Gastroesophageal sphincter (tissue), 3 donors: ENCODE data around the gene PCNX4.

ENCODE experiments used
- CTCF ChIP-seq, 4 experiments: fragments of 200-600 bp in 2 of 4; fragments of 450-650 bp in 2 of 4; sonication (generic) in 1 of 4; IDR thresholded peaks; one replicate each; pipeline ENCODE4 v1.5.1; 2017 to 2019; ENCODE audit warnings: antibody characterized with exemption in 4 of 4, mild to moderate bottlenecking in 2 of 4, moderate library complexity in 2 of 4
- EP300 ChIP-seq: sonication (generic); formaldehyde crosslinking; IDR thresholded peaks from one replicate; pipeline ENCODE4 v1.6.1; 2017; ENCODE audit warnings: antibody characterized with exemption, mild to moderate bottlenecking
- POLR2A ChIP-seq, 2 donors: fragments of 450-650 bp; IDR thresholded peaks; one replicate each; pipeline ENCODE4 v1.6.1; 2017; ENCODE audit warnings: antibody characterized with exemption in 2 of 2, mild to moderate bottlenecking in 2 of 2, moderate library complexity in 1 of 2
- POLR2AphosphoS5 ChIP-seq: sonication (generic); formaldehyde crosslinking; IDR thresholded peaks from one replicate; pipeline ENCODE4 v1.6.1; 2017; ENCODE audit warnings: antibody characterized with exemption

DNA sequence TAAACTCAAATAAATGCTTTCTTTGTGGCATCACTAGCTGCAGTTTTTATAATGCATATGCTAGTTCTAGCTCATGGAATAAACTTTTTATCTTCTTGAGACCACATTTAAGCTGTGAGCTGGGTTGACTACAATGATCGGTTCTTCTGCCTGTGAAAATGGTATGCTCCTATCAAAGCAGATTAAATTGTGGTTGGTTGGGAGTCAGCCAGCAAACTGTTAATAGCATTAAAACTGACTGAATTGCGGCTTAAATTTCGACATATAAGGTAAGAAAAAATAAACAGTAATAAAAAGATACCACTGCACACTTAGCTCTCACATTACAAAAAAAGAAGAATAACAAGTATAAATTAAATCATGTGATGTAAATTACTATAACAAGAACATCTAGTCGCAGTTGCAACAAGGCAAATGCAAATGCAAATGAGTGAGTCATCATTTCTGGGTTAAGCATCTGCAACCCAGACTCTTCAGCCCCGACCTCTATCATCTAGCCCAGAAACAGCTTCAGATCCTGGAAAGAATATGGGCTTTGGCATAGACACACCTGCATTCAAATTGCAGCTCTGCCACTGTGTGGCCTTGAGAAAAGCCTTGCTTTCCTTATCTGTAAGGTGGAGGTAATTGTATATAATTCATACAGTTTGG is 93.3 kb downstream of the PCNX4 start:
- no peak for TF ChIP-seq CTCF (IDR thresholded peaks at IDR 0.05)
- no peak for TF ChIP-seq POLR2AphosphoS5
- no peak for TF ChIP-seq POLR2A (IDR thresholded peaks at IDR 0.05)
- TF ChIP-seq EP300, result no peak
